Suppressor macrophage treated with lipopolysaccharide for 4 hours (primary cell): ENCODE data around the gene PDLIM4.

ENCODE experiments used
- DNase-seq: peaks from one replicate; pipeline ENCODE4 v3.0.0-alpha.2; 2020

PDLIM4 gene

DNA sequence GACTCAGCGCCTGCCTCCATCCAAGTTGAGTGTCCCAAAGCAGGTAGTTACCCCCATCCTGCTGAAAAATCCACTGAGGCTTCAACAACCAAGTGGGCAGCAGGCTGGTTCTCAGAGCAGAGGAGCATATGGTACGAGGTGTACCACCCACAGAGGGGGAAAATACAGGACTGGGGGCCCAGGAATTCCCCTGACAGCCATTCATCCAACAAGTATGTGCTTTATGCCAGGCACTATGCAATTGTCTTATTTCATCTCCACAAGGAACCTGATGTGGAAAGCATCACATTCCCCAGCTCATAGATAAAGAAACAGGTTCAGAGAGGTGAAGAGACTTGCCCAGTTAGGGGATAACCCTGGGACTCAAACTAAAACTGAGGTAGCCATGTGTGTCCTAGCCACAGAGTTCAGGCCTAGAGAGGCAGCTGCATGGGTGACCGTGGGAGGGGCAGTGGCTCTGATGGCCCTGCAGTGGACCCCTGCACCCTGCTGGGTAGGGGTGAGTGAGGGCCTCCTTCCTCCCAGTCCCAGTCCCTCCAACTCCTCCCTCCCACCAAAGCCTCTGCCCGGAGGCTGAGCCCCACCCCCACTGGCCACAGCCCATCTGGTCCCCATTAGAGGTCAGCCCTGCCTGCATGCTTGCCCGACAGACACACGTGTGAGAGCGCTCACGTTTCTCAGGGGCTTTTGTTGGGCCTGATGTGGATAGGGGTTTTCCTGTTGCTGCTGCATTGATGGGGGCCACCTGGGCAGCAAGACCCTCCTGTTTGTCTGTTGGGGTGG lies 11.5 kb downstream of the PDLIM4 start:
- DNase-seq = no peak

DNA sequence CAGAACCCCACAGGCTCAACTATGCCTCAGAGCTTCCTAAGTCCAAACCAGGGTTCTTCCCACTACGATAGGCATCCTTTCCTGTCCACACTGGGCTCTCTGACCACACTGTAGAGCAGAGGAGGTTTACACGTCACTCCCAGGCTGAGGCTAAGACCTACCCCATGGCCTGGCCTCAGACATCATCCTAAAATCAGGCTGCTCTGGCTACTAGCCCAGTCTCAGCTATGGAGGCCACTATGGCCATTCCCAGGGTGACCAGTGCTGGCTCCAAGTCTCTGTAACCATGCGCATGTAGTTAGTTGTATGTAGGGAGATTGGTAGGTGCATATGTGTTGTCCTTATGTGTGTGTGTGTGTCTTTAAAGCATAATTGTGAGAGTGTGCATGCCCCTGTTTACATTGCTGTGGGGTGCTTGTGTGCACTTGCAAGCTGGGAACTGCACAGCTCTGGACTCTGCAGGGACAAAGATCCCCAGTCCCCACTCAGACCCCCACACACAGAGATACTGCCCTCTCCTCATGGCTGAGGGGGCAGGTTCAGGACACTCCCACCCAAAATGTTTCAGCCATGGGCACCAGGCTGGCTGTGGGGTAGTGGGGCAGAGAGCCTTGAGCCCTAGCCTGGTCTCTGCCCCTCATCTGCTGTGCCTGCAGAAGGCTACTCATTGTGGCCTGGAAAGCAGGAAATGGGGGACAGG lies 12.3 kb downstream of the PDLIM4 start:
- DNase-seq = no peak

DNA sequence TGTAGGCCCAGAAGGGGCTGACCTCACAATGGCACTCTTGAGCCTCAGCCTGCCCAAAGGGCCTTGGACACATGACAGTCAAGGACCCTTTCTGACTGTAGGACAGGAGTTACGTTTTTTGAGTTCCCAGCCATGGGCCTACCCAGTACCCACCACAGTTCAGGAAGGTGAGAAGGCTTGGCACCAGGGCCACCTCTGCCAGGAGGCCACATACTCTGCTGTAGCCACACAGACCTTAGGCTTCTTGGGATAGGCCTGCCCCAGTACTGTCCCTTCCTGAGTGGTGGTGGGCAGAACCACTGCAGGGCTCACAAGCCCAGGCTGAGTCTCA lies 12.8 kb downstream of the PDLIM4 start:
- no peak for DNase-seq

DNA sequence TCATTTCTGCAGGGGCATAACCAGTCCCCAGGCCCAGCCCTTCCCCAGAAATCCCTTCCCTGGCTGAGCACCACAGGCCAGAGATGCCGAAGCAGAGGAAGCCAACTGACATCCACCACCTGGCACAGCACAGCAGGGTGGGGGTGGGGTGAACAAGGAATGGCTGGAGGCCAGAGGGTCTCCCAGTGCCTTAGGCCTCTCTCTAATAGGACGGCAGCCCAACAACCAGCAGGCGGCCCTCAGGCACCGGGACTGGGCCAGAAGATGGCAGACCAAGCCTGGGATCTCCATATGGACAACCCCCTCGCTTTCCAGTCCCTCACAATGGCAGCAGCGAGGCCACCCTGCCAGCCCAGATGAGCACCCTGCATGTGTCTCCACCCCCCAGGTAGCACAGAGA lies 13.2 kb downstream of the PDLIM4 start:
- no peak for DNase-seq

DNA sequence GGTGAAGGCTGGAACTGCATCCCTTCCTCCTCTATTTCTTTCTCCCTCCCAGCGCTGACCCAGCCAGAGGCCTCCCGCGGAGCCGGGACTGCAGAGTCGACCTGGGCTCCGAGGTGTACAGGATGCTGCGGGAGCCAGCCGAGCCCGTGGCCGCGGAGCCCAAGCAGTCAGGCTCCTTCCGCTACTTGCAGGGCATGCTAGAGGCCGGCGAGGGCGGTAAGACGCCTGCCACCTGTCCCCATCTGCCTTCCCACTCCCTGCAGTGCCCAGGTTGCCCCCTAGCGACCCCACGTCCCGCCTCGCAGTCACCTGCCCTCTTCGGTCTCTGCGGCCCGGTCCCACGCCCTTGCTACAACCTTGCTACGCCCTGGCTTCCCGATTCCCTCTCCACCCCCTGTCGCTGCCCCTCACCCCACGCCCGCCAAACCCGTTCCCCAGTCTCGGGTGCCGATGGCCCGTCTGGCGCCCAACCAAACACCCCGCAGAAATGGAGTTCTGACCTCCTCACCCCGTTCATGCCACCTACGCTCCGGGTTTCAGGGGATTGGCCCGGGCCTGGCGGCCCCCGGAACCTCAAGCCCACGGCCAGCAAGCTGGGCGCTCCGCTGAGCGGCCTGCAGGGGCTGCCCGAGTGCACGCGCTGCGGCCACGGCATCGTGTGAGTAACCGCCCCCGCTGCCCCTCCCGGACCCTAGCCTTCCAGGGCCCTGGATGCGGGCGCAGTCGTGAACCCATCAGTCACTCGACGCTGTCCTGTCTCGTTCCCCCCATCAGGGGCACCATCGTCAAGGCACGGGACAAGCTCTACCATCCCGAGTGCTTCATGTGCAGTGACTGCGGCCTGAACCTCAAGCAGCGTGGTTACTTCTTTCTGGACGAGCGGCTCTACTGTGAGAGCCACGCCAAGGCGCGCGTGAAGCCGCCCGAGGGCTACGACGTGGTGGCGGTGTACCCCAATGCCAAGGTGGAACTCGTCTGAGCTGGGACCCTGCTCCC lies 14.1 kb downstream of the PDLIM4 start:
- DNase-seq = no peak

DNA sequence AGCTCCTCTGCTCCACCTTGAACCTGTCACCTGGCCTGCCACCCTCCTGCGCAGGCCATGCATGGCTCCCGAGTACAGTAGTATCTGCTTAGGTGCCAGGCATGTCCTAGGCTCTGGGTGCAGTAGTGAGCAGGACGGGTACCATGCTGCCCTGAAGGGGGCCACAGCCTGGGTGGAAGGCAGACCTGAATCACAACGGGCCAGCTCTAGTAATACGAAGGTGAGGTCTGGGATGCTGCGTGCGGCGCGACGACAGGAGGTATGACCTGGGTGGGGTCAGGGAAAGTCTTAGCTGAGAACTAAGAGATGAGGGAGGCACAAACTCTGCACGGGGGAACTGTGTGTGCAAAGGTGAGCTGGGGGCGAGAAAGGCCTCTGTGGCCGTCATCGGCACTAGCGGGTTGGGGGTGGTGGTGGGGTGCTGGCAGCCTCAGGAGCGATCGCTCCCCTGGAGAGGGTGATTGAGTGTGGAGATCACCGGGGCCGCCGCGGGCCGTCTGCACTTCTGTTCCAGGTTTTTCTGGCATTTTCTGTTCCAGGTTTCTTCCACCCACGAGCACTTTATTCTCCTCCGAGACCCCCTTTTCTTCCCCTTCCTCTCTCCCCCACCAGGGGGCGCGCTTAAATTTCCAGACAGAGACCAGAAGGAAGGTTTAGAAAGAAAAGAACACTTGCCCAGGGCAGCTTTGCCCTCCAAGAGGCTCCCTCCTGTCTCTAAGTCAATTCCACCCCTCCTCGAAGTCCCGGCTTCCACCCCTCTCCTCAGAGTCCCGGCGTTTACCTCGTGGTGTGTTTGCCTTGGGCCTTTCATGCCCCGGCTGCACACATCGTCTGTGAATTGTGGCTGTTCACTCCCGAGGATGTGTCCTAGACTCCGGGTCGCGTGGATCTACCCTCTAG lies 15.1 kb downstream of the PDLIM4 start:
- DNase-seq = peak; percentile 70

DNA sequence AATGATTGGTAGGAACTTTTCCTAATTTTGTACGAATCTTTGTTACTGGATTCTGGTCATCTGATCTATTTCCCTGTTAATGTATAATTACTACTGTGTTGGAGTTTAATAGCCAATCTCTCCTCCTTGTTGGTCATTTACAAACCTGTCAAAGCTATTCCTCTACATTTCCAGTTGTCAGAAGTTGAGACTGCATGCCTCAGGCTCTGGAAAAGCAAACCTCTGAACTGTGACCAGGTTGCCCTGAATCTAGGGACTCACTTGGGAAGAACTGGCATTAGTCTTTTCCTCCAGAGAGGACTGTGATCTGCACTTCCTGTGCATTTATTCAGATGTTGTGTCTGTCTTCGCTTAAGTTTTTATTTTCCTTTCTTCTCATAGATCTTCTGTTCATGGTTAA lies 16.1 kb downstream of the PDLIM4 start:
- DNase-seq = no peak

DNA sequence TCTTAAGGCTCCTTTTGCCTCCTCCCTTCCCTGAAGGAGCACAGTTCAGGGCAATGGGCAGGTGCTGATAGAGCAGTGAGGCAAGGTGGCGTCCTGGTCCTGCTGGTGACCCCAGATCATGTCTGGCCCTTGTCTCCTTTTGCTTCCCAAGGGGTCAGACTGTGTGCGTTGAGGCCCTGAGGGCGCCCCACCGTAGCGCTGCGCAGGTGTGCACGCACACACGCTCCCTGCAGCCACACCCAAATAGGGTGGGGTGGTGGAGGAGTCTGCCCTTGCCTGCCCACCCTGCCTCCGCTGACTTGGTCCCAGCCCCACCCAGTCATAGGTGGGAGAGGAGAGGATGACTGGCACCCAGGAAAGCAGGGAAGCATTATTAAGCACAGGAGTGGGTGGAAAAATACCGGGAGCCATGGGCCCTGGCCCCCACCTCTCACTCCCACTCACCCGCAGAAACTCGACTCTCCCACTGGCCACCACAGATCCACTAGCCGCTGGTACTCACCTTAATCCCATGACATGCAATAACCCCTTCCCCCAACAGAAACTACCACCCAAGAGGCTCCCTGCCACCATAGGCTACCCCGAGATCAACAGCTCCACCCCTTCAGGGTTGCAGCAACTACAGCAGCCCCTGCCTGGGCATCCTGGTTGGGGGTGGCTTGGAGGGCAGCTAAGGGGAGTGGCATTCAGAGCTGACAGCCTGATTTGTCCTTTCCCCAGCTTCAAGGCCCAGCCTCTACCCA lies 16.7 kb downstream of the PDLIM4 start:
- no peak for DNase-seq

DNA sequence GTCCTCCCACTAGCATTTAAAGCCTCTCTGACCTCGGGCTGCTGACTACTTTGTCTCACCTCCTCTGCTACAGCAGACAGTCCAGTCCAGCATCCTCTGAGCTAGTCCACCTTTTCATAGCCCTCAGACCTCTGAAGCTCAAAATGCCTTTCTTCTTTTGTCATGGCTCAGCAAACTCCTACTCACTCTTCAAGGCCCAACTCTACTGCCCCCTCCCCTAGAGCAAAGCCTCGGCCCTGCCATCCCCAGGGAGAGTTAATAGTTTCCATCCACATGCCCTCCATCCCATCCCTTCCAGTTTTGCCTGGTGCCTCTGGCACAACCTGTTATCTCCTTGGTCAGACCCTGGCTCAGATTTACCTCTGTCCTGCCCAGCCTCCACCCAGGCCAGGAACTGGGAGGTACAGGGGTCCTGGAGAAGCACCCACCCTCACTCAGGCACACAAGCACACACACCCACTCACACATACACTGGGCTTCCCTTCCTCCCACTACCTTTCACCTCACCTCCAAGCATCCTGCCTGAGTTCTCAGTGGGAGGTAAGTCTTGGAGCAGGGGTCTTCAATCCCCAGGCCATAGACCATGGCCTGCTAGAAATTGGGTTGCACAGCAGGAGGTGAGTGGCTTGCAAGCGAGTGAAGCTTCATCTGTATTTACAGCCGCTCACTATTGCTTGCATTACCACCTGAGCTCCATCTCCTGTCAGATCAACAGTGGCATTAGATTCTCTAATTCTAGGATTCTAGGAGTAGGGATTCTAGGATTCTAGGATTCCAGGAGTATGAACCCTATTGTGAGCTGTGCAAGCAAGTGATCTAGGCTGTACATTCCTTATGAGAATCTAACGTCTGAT lies 18.1 kb downstream of the PDLIM4 start:
- DNase-seq = no peak

DNA sequence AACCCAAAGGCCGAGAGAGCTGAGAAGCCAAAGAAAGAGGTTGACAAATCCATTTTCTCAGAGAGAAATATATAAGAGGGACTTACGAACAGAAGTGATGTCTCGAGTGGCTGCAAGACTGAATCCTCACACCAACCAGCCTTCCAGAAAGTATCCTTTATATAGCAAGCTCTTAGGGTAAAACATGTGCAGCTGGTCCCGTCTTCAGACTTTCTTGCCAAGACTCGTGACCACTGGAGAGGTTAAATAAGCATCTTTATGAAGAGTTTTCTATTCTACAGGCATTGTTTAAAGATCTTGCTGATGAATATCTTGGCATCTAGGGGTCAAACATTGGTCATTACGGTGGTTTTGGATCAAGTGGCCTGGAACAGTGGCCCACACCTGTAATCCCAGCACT lies 19.8 kb downstream of the PDLIM4 start:
- no peak for DNase-seq

DNA sequence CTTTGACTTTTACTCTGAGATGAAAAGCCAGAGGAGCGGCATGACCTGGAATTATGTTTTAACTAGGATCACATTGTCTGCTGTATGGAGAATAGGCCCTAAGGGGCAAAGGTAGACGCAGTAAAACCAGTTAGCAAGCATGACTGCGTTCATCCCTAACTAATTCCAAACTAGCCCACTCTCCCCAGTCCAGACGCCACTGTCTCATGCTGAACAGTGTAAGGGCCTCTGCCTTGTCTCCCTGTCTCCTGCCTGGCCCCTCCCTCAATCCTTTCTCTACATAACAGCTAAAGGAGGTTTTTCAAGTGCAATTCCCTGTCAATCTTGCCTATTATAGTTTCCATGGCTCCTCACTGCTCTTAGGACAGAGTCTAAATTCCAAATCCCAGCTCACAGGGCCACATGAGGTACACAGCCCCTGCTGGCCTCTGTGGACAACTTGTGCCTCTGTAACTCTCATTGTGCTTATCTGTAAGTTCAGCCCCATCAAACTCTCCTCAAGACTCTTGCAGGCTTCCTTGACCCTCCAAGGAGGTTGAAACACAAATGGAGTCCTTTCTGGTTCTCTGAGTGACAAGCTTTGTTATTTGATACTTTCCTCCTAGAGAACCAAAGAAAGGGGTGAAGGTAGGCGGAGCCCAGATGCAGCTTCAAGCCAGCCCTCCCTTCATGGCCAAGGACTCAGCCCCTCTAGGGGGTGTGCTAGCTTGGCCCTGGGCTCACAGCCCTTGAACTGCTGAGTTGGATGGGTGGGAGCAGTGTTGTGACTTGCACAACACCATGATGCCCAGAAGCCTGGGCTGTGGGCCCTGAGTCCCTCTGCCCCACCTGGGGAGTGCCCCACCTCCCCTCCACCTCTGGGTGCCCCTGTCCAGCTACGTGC lies 20.7 kb downstream of the PDLIM4 start:
- no peak for DNase-seq

DNA sequence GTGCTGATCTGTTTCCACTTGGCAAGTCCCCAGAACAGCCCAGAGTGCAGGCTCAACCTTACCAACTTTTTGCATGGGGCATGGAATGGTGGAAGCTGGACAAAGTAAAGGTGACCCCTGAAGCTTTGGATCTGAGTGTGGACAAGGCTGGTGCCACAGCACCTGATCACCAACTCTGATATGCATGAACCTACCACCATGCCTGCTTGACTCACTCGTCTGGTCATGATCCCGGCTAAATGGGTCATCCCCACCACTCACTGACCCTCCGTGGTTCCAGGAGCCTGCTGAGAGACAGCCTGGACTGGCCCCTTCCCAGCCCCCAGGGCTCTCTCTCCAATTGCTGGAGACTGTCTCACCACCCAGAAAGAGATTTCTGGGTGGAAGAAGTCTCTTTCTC lies 22.3 kb downstream of the PDLIM4 start:
- no peak for DNase-seq

DNA sequence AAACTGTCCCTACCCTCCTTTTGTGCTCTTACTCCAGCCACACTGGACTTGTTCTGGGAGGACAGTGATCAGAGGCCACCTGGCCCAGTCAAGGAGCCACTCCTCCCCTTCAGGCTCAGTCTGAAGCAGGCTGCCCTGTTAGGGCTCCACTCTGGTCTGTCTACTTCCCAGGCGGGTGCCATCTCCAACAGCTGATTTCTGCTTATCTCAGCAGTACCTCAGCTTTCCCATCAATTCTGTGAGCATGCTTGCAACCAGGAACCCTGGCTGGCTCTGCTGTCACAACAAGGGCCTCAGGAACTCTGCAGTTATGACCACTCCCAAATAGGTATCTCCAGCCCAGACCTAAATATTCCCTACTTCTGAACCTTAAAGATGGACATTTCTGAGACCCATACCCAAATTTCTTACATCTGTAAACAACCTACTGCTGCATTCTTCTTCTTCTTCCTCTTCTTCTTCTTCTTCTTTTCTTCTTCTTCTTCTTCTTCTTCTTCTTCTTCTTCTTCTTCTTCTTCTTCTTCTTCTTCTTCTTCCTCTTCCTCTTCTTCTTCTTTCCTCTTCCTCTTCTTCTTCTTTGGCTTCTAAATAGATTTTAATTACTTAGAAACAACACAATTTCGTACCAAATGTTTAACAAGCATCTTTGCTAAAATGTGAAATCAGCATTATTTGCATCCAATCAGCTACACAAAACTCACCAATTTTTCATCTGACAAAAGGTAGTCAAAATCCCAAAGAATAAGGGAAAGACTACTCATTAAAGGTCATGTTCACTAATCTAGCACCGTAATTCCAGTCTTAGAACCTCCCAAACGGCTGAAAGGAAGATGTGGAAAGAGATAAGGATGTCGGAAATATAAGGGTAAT lies 23.1 kb downstream of the PDLIM4 start:
- DNase-seq = no peak

DNA sequence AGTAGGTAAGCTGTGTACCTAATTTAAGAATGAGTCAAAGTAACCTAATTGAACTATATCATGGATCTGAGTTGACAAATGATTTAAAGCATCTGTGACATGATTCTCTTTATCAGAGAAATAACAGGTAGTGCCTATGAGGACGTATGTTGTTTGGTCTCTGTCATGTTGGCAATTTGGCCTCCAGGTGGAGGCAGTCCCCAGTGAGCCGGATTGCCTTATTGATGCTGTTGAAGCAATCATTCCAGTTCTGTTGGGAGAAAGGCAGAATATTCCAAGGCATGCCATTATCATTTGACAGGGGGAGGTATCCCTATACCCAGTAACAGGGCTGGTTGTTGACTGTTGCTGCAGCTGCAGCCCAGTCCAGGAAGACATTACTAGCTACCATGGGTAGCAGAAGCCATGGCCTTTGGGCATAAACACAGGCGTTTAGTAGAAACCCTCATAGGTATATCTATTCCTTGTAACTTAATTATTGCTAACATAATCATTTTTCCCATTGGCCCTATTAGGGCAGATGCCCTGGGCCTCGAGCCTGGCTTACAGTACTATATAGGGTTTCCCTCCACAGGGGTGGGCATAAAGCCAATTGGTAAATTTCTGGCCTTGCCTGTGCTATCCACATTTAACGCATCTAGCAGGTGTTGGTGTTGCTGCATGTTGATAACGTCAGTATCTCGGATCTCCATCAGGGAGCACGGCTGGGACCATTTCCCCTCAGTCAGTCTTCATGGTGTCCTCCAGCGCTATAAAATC lies 24.5 kb downstream of the PDLIM4 start:
- DNase-seq = no peak

DNA sequence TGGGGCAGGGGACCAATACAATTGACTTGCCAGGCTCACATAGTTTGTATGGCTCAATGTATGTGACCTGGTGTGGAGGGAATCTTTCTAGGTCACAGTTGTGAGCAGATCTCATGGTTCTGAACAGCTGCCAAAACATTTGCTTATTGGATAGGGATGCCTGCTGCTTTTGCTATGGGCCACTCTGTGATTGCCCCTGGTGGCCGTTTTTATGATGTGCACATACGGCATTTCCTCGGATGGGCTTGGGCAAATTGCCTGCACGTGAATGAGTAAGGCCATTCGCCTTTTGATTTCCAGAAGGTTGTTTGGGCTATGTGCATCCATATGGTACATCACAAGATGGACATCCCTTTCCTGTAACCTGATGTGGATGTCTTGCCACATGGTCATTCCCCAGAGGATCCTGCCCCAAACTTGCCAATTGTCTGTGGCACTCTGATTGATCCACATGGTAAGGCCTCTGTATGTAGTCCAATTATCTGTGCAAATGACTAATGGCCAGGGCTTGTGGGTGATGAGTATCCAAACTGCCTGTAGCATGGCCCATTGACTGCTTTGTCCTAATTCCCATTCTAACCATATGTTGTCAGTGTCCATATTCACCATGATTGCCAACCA lies 26.0 kb downstream of the PDLIM4 start:
- DNase-seq = no peak

DNA sequence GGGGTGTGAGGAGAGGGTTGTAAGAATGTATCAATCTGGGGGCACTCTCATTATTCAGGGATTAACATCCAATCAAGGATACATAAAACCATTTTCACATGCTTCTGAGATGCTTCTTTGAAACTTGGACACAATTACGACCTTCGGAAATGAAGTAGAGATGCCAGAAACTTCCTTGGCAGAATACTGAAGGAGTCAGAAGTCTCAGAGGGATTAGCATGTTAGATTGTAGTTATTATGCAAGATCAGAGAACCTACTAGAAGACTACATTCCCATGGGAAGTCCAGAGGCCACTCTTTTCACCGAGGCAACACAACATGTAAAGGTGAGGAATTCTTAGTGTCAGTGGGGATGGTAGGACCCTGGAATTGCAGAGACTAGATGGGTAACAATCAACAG lies 31.6 kb downstream of the PDLIM4 start:
- no peak for DNase-seq

DNA sequence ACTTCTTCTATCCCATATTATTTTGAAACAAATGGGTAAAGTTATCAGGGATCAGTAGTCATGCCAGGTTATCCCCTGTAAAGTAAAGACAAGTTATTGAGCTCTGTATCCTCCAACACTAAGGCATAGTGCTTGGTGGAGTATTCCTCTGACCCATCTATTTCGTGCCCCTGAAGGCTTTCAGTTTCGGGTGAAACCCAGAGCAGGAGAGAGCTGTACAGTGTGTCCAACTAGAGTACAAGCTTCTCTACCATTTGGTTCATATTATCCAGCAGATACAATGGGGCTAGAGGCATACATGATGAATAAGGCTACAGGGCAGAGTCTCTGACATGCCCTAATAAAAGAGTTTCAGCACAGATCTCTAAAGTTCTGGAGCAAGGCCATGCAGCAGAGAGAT lies 33.5 kb downstream of the PDLIM4 start:
- DNase-seq = no peak
